WERI-Rb-1 (cell line): ENCODE data around the gene AHNAK.
"Not testable (repeated sequence)": the region's sequence is repeated elsewhere in the genome, so short reads cannot be mapped to it uniquely, and the experiment has no call there.

ENCODE experiments used
- DNase-seq: peaks from one replicate; pipeline ENCODE4 v3.0.0-alpha.2; 2020
- H3K27ac ChIP-seq: fragments of 250-450 bp; sonication (Bioruptor Pico); 2 replicates; pipeline ENCODE4 v1.5.1; 2020; ENCODE audit warnings: mild to moderate bottlenecking, moderate library complexity
- H3K27me3 ChIP-seq: fragments of 250-450 bp; sonication (Bioruptor Pico); 2 replicates; pipeline ENCODE4 v1.5.1; 2021; ENCODE audit warnings: mild to moderate bottlenecking, low read depth, moderate library complexity; ENCODE audit not compliant: insufficient read depth, severe bottlenecking
- H3K36me3 ChIP-seq: fragments of 250-450 bp; sonication (Bioruptor Pico); 2 replicates; pipeline ENCODE4 v1.5.1; 2020; ENCODE audit warnings: mild to moderate bottlenecking, moderate library complexity
- H3K4me3 ChIP-seq: 2 replicates; pipeline ENCODE4 v1.5.1; 2011; ENCODE audit warnings: low read depth, mild to moderate bottlenecking, control low read depth, low read length
- H3K9me3 ChIP-seq: fragments of 250-450 bp; sonication (Bioruptor Pico); 2 replicates; pipeline ENCODE4 v1.5.1; 2021; ENCODE audit warnings: mild to moderate bottlenecking, moderate library complexity; ENCODE audit not compliant: severe bottlenecking
- TF ChIP-seq, protein P1 (sequence below): IDR thresholded peaks from 2 replicates; pipeline ENCODE4 v1.5.1; 2011; ENCODE audit warnings: low read depth, mild to moderate bottlenecking, control low read depth, inconsistent platforms, low read length

The AHNAK gene

GRCh38 chr11:62501432-62501891 lies 45.1 kb downstream of the AHNAK start:
- Histone ChIP-seq H3K27ac (no peak overlapping the region), H3K4me3 (no peak overlapping the region), H3K9me3 (no peaks in the 10 kb centered on the region), H3K36me3 (no peaks in the 10 kb centered on the region), H3K27me3 (no peaks in the 10 kb centered on the region)
- DNase-seq = no peak
- TF ChIP-seq, protein P1, sequence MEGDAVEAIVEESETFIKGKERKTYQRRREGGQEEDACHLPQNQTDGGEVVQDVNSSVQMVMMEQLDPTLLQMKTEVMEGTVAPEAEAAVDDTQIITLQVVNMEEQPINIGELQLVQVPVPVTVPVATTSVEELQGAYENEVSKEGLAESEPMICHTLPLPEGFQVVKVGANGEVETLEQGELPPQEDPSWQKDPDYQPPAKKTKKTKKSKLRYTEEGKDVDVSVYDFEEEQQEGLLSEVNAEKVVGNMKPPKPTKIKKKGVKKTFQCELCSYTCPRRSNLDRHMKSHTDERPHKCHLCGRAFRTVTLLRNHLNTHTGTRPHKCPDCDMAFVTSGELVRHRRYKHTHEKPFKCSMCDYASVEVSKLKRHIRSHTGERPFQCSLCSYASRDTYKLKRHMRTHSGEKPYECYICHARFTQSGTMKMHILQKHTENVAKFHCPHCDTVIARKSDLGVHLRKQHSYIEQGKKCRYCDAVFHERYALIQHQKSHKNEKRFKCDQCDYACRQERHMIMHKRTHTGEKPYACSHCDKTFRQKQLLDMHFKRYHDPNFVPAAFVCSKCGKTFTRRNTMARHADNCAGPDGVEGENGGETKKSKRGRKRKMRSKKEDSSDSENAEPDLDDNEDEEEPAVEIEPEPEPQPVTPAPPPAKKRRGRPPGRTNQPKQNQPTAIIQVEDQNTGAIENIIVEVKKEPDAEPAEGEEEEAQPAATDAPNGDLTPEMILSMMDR = no peak

DNA sequence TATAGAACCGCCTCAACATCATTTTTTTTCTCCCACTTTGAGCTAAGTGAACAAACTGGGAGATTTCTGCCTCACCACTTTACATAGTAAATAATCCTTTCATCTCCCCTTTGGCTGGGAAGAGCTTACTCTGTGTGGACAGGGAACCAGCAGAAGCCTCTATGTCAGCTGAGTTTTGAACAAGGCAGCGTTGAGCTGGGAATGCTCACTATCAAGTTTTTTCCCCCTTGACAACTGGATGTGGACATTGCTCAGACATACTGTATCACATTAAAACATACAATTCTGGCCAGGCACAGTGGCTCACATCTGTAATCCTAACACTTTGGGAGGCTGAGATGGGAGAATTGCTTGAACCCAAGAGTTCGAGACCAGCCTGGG lies 46.0 kb downstream of the AHNAK start:
- no peaks in the 10 kb centered on the region for H3K27me3 ChIP-seq
- H3K36me3 ChIP-seq = no peaks in the 10 kb centered on the region
- no peaks in the 10 kb centered on the region for H3K9me3 ChIP-seq
- no peak overlapping the region for H3K27ac ChIP-seq
- TF ChIP-seq, protein P1 = no peak
- DNase-seq = no peak
- no peak overlapping the region for H3K4me3 ChIP-seq

- Histone ChIP-seq H3K27me3 (no peaks in the 10 kb centered on the region), H3K36me3 (no peaks in the 10 kb centered on the region), H3K4me3 (no peak overlapping the region), H3K27ac (no peak overlapping the region), H3K9me3 (no peaks in the 10 kb centered on the region)
- no peak for DNase-seq
- TF ChIP-seq, protein P1 = no peak
Observed at GRCh38 chr11:62499944-62500649, 46.5 kb downstream of the AHNAK start.

DNA sequence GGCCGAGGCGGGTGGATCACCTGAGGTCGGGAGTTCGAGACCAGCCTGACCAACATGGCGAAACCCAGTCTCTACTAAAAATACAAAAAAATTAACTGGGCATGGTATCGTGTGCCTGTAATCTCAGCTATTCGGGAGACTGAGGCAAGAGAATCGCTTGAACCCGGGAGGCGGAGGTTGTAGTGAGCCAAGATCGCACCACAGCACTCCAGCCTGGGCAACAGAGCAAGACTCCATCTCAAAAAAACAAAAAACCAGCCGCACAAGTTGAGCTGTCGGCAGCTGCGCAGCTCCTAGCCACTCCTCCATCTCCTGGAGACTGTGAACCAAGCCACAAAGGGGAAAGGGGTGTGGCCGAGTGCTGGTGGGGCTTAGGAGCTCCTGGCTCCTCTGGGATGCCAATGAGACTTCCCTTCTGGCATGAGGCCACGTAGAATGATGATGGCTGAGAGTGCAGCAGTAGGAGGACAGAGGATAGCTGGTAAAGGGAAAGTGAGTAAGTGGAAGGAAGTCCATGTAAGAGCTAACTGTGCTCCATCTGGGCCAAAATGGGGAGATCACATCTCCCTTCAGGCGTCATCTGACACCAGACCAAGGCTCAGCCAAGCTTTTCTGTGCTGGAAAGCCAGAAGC lies 47.2 kb downstream of the AHNAK start:
- not testable (repeated sequence) for H3K27me3 ChIP-seq, H3K36me3 ChIP-seq, H3K27ac ChIP-seq, DNase-seq, H3K4me3 ChIP-seq, H3K9me3 ChIP-seq

DNA sequence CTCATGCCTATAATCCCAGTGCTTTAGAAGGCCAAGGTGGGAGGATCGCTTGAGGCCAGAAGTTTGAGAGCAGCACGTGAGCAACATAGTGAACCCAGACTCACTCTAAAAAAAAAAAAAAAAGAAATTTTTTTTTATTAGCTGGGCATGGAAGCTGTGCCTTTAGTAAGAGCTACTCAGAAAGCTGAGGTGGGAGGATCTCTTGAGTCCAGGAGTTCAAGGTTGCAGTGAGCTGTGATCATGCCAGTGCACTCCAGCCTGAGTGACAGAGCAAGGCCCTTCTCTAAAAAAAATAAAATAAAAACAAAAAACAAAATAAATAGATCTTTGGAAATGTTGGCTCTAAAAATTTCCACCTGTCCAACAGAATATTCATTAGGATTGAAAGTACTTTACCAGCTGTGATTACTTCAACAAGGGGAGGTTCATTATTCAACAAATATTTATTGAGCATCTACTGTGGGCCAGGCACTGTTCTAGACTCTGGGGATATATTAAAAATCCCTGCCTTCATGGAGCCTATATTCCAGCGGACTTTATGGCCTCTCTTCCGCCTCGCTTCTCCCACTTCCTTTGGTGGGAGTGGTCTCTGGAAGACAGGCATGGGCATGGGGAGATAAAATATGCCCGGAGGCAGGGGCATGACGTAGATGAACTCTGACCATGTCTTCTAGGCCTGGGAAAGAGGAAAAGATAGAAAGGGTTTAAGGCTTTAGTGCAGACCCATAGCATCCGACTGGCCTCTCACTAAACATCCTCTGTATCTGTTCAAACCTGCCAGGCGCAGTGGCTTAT lies 47.9 kb downstream of the AHNAK start:
- no peak overlapping the region for H3K27ac ChIP-seq
- H3K36me3 ChIP-seq = no peaks in the 10 kb centered on the region
- no peaks in the 10 kb centered on the region for H3K27me3 ChIP-seq
- TF ChIP-seq, protein P1 = no peak
- no peak overlapping the region for H3K4me3 ChIP-seq
- no peaks in the 10 kb centered on the region for H3K9me3 ChIP-seq
- DNase-seq = no peak

DNA sequence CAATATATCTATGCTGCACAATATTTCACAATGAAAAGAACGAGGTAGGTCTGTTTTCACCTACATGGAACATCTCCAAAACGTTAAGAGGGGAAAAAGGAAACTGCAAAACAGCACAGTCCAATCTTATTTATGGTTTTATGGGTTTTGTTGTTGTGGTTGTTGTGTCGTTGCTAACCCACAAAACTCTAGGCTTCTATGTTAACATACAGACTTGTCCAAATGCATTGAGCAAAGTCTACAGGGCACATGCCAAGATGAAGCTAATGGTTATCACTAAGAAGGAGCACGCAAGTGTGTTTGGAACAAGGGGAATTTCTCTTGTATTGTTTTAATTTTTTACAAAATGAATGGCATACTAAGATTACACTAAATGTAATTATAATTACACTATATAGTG lies 48.6 kb downstream of the AHNAK start:
- Histone ChIP-seq H3K27ac (no peak overlapping the region), H3K4me3 (no peak overlapping the region)
- TF ChIP-seq, protein P1 = no peak

More for the DNA sequence above, 48.6 kb downstream of the AHNAK start:
- DNase-seq = no peak
- Histone ChIP-seq H3K27me3 (no peaks in the 10 kb centered on the region), H3K36me3 (no peaks in the 10 kb centered on the region), H3K9me3 (no peaks in the 10 kb centered on the region)
